ENCODE results near the gene ORC1. TPM values are rescaled to one million over a fixed set of nuclear protein-coding genes. Genes with fewer than 3 reads are reported as not detected.

Gene ORC1
- total RNA-seq, 1 donor from 2014 or later: 0.11 TPM

GRCh38 chr1:52332411-52332810, 71.8 kb downstream of the ORC1 start:
- H3K4me1 ChIP-seq: peaks cover 7% of the 10 kb centered on the region
- TF ChIP-seq CTCF (IDR thresholded peaks at IDR 0.05; ENCODE audit: borderline replicate concordance): no peak
- no peak overlapping the region for H3K27ac ChIP-seq (replicated peaks)
- peaks cover 17% of the 10 kb centered on the region for H3K36me3 ChIP-seq
- no peaks in the 10 kb centered on the region for H3K27me3 ChIP-seq (ENCODE audit: low read depth)
- H3K4me3 ChIP-seq: no peak overlapping the region
- intact Hi-C loops (cut with micrococcal nuclease): no loop called here
- no peaks in the 10 kb centered on the region for H3K9me3 ChIP-seq (replicated peaks)
- DNase-seq: no peak

DNA sequence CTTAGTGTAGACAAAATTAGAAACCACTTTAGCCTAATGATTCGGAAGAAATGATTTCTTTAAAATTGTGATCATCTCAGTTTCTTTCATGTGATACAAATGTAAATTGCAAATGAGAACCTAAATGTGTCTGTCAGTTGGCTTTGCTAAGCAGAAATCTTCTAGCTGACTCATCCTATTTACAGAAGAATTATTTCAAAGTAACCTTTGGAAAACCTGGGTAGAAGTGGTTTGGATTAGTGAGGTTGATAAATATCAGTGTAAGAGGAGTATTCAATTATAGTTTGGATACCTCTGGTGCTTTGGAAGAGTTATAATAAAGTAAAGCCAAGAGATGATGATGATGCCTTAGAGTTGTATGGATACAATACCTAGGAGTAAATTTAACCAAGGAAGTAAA, 75.6 kb downstream of the ORC1 start:
- H3K27me3 ChIP-seq (ENCODE audit: low read depth): no peaks in the 10 kb centered on the region
- H3K9me3 ChIP-seq (replicated peaks): no peaks in the 10 kb centered on the region
- no peak overlapping the region for H3K27ac ChIP-seq (replicated peaks)
- intact Hi-C loops (cut with micrococcal nuclease): no loop called here
- H3K36me3 ChIP-seq: peaks cover 9% of the 10 kb centered on the region
- H3K4me3 ChIP-seq: no peak overlapping the region
- TF ChIP-seq CTCF (IDR thresholded peaks at IDR 0.05; ENCODE audit: borderline replicate concordance): no peak
- H3K4me1 ChIP-seq: no peaks in the 10 kb centered on the region
- no peak for DNase-seq

DNA sequence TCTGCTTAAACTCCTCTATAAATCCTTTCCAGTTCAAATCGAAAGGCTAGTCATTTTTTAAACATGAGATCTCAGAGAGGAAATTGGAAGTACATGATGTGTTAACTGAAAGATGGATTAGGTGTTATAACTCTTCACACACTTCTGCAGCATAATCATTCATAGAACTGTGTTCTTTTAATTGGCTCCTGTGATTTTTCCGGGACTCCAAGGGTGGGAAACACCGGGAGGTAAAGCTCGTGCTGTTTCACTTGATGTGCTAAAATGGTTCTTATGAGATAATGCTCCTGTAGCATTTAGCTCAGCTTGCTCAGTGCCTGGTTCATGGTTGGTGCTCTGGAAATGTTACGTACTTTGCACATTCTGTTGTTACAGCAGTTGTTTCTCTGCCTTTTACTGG, 78.4 kb downstream of the ORC1 start:
- no peaks in the 10 kb centered on the region for H3K36me3 ChIP-seq
- no peaks in the 10 kb centered on the region for H3K9me3 ChIP-seq (replicated peaks)
- DNase-seq: no peak
- H3K4me3 ChIP-seq: no peak overlapping the region
- no peaks in the 10 kb centered on the region for H3K4me1 ChIP-seq
- no peak overlapping the region for H3K27ac ChIP-seq (replicated peaks)
- intact Hi-C loops (cut with micrococcal nuclease): no loop called here
- no peaks in the 10 kb centered on the region for H3K27me3 ChIP-seq (ENCODE audit: low read depth)
- TF ChIP-seq CTCF (IDR thresholded peaks at IDR 0.05; ENCODE audit: borderline replicate concordance): no peak

- TF ChIP-seq CTCF (IDR thresholded peaks at IDR 0.05; ENCODE audit: borderline replicate concordance): no peak
- DNase-seq: no peak
Observed at GRCh38 chr1:52323731-52324130, 80.5 kb downstream of the ORC1 start.

More at GRCh38 chr1:52323731-52324130, 80.5 kb downstream of the ORC1 start:
- H3K27ac ChIP-seq (replicated peaks): no peak overlapping the region
- intact Hi-C loops (cut with micrococcal nuclease): no loop called here
- H3K27me3 ChIP-seq (ENCODE audit: low read depth): no peaks in the 10 kb centered on the region
- no peaks in the 10 kb centered on the region for H3K9me3 ChIP-seq (replicated peaks)
- no peaks in the 10 kb centered on the region for H3K4me1 ChIP-seq
- no peak overlapping the region for H3K4me3 ChIP-seq
- no peaks in the 10 kb centered on the region for H3K36me3 ChIP-seq

Other genes with a start within 250 kb of the ORC1 start
- gene CC2D1B, start 38.2 kb downstream of the ORC1 start, total RNA-seq: 15.3 TPM
- 20.5 TPM for gene PRPF38A, start 179 bp upstream of the ORC1 start, total RNA-seq
- 30.9 TPM for gene TUT4, start 148.7 kb upstream of the ORC1 start, total RNA-seq
- 5.2 TPM for gene GPX7, start 197.9 kb upstream of the ORC1 start, total RNA-seq
- gene SHISAL2A, start 228.7 kb upstream of the ORC1 start, total RNA-seq: not detected

Data from left ventricle myocardium inferior (tissue), 1 donor.